ENCODE data around the gene VTI1B.

The VTI1B gene

DNA sequence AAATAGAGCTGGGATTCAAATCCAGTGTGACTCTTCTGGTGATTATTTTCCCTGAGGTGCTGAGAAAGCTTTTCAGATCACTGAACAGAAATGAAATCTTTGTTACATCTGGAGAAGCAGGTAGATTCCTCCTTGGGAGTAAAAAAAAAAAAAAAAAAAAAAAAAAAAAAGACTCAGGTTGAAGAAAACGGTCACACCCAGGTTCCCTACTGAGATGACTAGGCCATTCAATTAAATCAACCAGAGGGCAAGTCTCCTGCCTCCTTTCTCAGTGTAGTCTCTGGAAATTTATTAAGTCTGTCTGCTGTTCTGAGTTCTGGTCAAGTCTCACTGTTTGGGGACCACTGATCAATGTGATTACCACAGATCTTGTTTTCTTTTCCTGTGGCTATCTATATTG is 30.7 kb downstream of the VTI1B start:
- TF ChIP-seq, protein P1, sequence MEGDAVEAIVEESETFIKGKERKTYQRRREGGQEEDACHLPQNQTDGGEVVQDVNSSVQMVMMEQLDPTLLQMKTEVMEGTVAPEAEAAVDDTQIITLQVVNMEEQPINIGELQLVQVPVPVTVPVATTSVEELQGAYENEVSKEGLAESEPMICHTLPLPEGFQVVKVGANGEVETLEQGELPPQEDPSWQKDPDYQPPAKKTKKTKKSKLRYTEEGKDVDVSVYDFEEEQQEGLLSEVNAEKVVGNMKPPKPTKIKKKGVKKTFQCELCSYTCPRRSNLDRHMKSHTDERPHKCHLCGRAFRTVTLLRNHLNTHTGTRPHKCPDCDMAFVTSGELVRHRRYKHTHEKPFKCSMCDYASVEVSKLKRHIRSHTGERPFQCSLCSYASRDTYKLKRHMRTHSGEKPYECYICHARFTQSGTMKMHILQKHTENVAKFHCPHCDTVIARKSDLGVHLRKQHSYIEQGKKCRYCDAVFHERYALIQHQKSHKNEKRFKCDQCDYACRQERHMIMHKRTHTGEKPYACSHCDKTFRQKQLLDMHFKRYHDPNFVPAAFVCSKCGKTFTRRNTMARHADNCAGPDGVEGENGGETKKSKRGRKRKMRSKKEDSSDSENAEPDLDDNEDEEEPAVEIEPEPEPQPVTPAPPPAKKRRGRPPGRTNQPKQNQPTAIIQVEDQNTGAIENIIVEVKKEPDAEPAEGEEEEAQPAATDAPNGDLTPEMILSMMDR (IDR thresholded peaks at IDR 0.05; ENCODE audit: low read depth, low read length, poor library complexity, severe bottlenecking), result no peak
- no peak for TF ChIP-seq EZH2phosphoT487 (IDR thresholded peaks at IDR 0.05; ENCODE audit: borderline replicate concordance, low read length)
- no peak overlapping the region for H3K4me3 ChIP-seq (ENCODE audit: low read length)
- no peaks in the 10 kb centered on the region for H3K9me3 ChIP-seq (ENCODE audit: control insufficient read depth, insufficient read depth, low read length)
- peaks cover 6% of the 10 kb centered on the region for H3K36me3 ChIP-seq (ENCODE audit: control insufficient read depth, low read length)
- H3K79me2 ChIP-seq (ENCODE audit: control insufficient read depth, low read length), result no peaks in the 10 kb centered on the region
- no peaks in the 10 kb centered on the region for H3K9me2 ChIP-seq (replicated peaks; ENCODE audit: control insufficient read depth, low read length)
- H3K4me2 ChIP-seq (ENCODE audit: low read length), result no peak overlapping the region
- no peaks in the 10 kb centered on the region for H3K4me1 ChIP-seq (ENCODE audit: control insufficient read depth, low read length)
- no peaks in the 10 kb centered on the region for H3K27me3 ChIP-seq (ENCODE audit: control insufficient read depth, low read length)
- H3F3A ChIP-seq (ENCODE audit: control insufficient read depth, insufficient read depth), result no peaks in the 10 kb centered on the region
- no peaks in the 10 kb centered on the region for H4K20me1 ChIP-seq (ENCODE audit: control insufficient read depth, insufficient read depth, low read depth, low read length)
- H3K27ac ChIP-seq (ENCODE audit: low read depth, low read length), result no peak overlapping the region

DNA sequence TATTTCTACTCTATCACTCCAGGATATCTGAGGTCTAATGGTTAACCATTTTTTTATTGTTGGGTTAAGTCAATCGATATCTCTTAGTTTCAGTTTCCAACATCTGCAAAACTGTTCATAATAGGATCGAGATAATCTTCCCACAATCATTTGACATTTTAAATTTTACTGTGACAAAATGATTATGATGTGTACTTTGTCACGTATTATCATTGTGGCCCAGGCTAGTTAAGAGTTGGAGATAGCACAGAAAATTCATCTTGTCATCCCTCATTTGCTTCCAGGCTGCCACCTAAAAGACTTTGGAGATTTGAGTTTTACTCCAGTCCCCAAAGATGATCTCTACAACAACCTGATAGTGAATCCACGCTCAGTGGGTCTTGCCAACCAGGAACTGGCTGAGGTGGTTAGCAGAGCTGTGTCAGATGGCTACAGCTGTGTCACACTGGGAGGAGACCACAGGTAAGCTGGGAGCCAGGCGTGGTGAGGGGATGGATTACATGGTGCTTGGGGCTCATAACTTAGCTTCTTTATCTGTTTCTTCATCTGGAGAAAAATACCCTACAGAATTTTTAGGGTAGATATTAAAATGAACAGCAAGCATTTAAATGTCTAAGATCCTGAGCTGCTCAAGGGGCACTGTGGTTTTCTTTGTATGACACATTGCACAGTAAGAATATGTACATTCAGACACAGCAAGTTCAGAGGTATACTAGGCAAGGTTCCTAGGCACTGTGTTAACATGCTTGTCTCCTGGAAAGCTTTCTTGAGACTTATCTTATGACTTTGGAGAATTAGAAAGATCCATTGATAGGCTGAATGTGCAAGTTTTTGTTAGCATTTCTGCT is 32.3 kb downstream of the VTI1B start:
- TF ChIP-seq EZH2phosphoT487 (IDR thresholded peaks at IDR 0.05; ENCODE audit: borderline replicate concordance, low read length), result no peak
- TF ChIP-seq, protein P1 (IDR thresholded peaks at IDR 0.05; ENCODE audit: low read depth, low read length, poor library complexity, severe bottlenecking), result no peak
- Histone ChIP-seq H3K4me3 (ENCODE audit: low read length) (no peak overlapping the region), H3K27me3 (ENCODE audit: control insufficient read depth, low read length) (no peaks in the 10 kb centered on the region), H3K4me2 (ENCODE audit: low read length) (no peak overlapping the region), H3K9me2 (replicated peaks; ENCODE audit: control insufficient read depth, low read length) (no peaks in the 10 kb centered on the region), H3K79me2 (ENCODE audit: control insufficient read depth, low read length) (no peaks in the 10 kb centered on the region), H4K20me1 (ENCODE audit: control insufficient read depth, insufficient read depth, low read depth, low read length) (no peaks in the 10 kb centered on the region), H3K9me3 (ENCODE audit: control insufficient read depth, insufficient read depth, low read length) (no peaks in the 10 kb centered on the region), H3K4me1 (ENCODE audit: control insufficient read depth, low read length) (no peaks in the 10 kb centered on the region), H3F3A (ENCODE audit: control insufficient read depth, insufficient read depth) (no peaks in the 10 kb centered on the region), H3K27ac (ENCODE audit: low read depth, low read length) (no peak overlapping the region), H3K36me3 (ENCODE audit: control insufficient read depth, low read length) (peaks cover 5% of the 10 kb centered on the region; the same call in 1 of the 2 replicates)

DNA sequence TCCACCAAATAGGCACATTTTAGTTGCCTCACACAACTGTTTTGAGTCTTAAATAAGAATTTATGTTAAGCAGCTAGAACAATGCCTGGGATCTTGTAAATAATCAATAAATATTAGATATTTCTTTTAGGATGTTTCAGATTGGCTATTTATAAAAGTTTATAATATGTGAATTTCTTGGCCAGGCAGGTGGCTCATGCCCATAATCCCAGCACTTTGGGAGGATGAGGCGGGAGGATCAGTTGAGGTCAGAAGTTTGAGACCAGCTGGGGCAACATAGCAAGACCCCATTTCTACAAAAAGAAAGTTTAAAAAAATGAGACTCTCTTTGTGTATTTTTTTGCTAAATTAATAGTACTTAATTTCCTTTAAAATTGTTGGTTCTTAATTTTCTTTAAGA is 33.0 kb downstream of the VTI1B start:
- no peaks in the 10 kb centered on the region for H3F3A ChIP-seq (ENCODE audit: control insufficient read depth, insufficient read depth)
- H3K27me3 ChIP-seq (ENCODE audit: control insufficient read depth, low read length), result no peaks in the 10 kb centered on the region
- H3K4me3 ChIP-seq (ENCODE audit: low read length), result no peak overlapping the region
- H4K20me1 ChIP-seq (ENCODE audit: control insufficient read depth, insufficient read depth, low read depth, low read length), result no peaks in the 10 kb centered on the region
- peaks cover 4% of the 10 kb centered on the region for H3K4me1 ChIP-seq (ENCODE audit: control insufficient read depth, low read length)
- H3K9me2 ChIP-seq (replicated peaks; ENCODE audit: control insufficient read depth, low read length), result no peaks in the 10 kb centered on the region
- H3K36me3 ChIP-seq (ENCODE audit: control insufficient read depth, low read length), result peaks cover 4% of the 10 kb centered on the region; the same call in 1 of the 2 replicates
- TF ChIP-seq, protein P1 (IDR thresholded peaks at IDR 0.05; ENCODE audit: low read depth, low read length, poor library complexity, severe bottlenecking), result no peak
- no peak for TF ChIP-seq EZH2phosphoT487 (IDR thresholded peaks at IDR 0.05; ENCODE audit: borderline replicate concordance, low read length)
- H3K27ac ChIP-seq (ENCODE audit: low read depth, low read length), result no peak overlapping the region
- H3K4me2 ChIP-seq (ENCODE audit: low read length), result no peak overlapping the region
- no peaks in the 10 kb centered on the region for H3K79me2 ChIP-seq (ENCODE audit: control insufficient read depth, low read length)
- H3K9me3 ChIP-seq (ENCODE audit: control insufficient read depth, insufficient read depth, low read length), result no peaks in the 10 kb centered on the region

Measured in DOHH2 (cell line).